G401.6 (cell line): Measurements from ENCODE around the gene CYP4F8.
"Not testable (repeated sequence)": the region's sequence is repeated elsewhere in the genome, so short reads cannot be mapped to it uniquely, and the experiment has no call there.

ENCODE experiments used
- FAIRE-seq: peaks from 2 replicates; lab custom pipeline; 2012; peaks lifted over from hg19 to GRCh38; lab: Jason Lieb, UNC

The CYP4F8 gene

GRCh38 chr19:15614507-15615379, at the start of gene CYP4F8:
CYP4F8 (plus strand) TSS chr19:15615218; CDS start chr19:15615617, 399 bp downstream.
- no peak for FAIRE-seq

- FAIRE-seq: no peak
These were observed 44.6 kb upstream of the CYP4F8 start for GRCh38 chr19:15570420-15570819.

GRCh38 chr19:15575406-15575805, 39.6 kb upstream of the CYP4F8 start:
- FAIRE-seq: no peak

GRCh38 chr19:15576526-15577156, 38.4 kb upstream of the CYP4F8 start:
- FAIRE-seq: no peak

GRCh38 chr19:15577184-15577771, 37.7 kb upstream of the CYP4F8 start:
- FAIRE-seq: no peak

- no peak for FAIRE-seq
These were observed 31.7 kb upstream of the CYP4F8 start for GRCh38 chr19:15583346-15583745.

- FAIRE-seq: no peak
These were observed 30.9 kb upstream of the CYP4F8 start for GRCh38 chr19:15584095-15584494.

- FAIRE-seq: peak; percentile 45
These were observed 30.4 kb upstream of the CYP4F8 start for GRCh38 chr19:15584541-15585115.

- no peak for FAIRE-seq
These were observed 27.4 kb upstream of the CYP4F8 start for GRCh38 chr19:15587663-15588062.

- no peak for FAIRE-seq
These were observed 26.8 kb upstream of the CYP4F8 start for GRCh38 chr19:15588265-15588664.

- no peak for FAIRE-seq
These were observed 25.1 kb upstream of the CYP4F8 start for GRCh38 chr19:15589760-15590451.

- FAIRE-seq: no peak
These were observed 23.2 kb upstream of the CYP4F8 start for GRCh38 chr19:15591796-15592195.

GRCh38 chr19:15592506-15592905, 22.5 kb upstream of the CYP4F8 start:
- FAIRE-seq: not testable (repeated sequence)

- not testable (repeated sequence) for FAIRE-seq
These were observed 21.3 kb upstream of the CYP4F8 start for GRCh38 chr19:15593766-15594165.

- FAIRE-seq: no peak
These were observed 19.9 kb upstream of the CYP4F8 start for GRCh38 chr19:15595069-15595468.

- not testable (repeated sequence) for FAIRE-seq
These were observed 6.8 kb upstream of the CYP4F8 start for GRCh38 chr19:15607978-15608925.

GRCh38 chr19:15609261-15609660, 5.8 kb upstream of the CYP4F8 start:
- FAIRE-seq: no peak

GRCh38 chr19:15612342-15612741, 2.7 kb upstream of the CYP4F8 start:
- FAIRE-seq: no peak

GRCh38 chr19:15613338-15613737, 1.7 kb upstream of the CYP4F8 start:
- no peak for FAIRE-seq

GRCh38 chr19:15615526-15615925, 508 bp downstream of the CYP4F8 start:
- FAIRE-seq: no peak

GRCh38 chr19:15616183-15616582, 1.2 kb downstream of the CYP4F8 start:
- FAIRE-seq: no peak
